ENCODE data around the gene MTERF1. TPM values are rescaled to one million over a fixed set of nuclear protein-coding genes. Genes with fewer than 3 reads are reported as not detected.

MTERF1 gene
- total and polyA plus RNA-seq, 2 of the 13 experiments (the other 11 are each of a cell fraction or from before 2014, with no cell fraction given) = 5.5 to 19.3 TPM

- Histone ChIP-seq H3K9me3 (ENCODE audit: low read length) (no peaks in the 10 kb centered on the region), H3K27ac (ENCODE audit: extremely low read length, insufficient read depth, low read length) (no peak overlapping the region), H3K36me3 (replicated peaks in 1 of 2; ENCODE audit: control insufficient read depth in 1 of 2, insufficient read depth in 2 of 2, low read length in 2 of 2) (no peaks in the 10 kb centered on the region), H2AFZ (ENCODE audit: low read length) (no peak overlapping the region), H4K20me1 (ENCODE audit: insufficient read depth, low read length) (no peaks in the 10 kb centered on the region), H3K9ac (ENCODE audit: insufficient read depth, low read depth, low read length) (no peak overlapping the region), H3K4me3 (replicated peaks in 1 of 3; ENCODE audit: insufficient read depth in 1 of 3, low read depth in 2 of 3, low read length in 3 of 3) (no peak overlapping the region), H3K27me3 (ENCODE audit: control insufficient read depth in 1 of 2, insufficient read depth in 2 of 2, low read length in 2 of 2) (no peaks in the 10 kb centered on the region), H3K79me2 (ENCODE audit: insufficient read depth, low read length) (no peaks in the 10 kb centered on the region), H3K4me2 (ENCODE audit: low read depth, low read length) (no peak overlapping the region), H3K4me1 (ENCODE audit: insufficient read depth, low read length) (peaks cover 9% of the 10 kb centered on the region)
- ChIA-PET POLR2A (no interaction called here), CTCF (ENCODE audit: low intra/inter-chr PET ratio, low total read pairs) (no interaction called here)
- WGBS (ENCODE audit: low lambda C conversion rate) = 83% methylated on average over 4 of the region's 4 CpGs
- no peak for FAIRE-seq
- in situ Hi-C loops (cut with HindIII; ENCODE audit: extremely low pct_ligation_motif_present, low pct_unique_long_range_greater_than_20kb) = no loop called here
- intact Hi-C loops (cut with micrococcal nuclease; ENCODE audit: unreplicated experiment) = no loop called here
- no peak for ATAC-seq
- no TSS peak for BruUV-seq (replicated peaks)
- TF ChIP-seq IRF1 (CRISPR knock-in tag; IDR thresholded peaks at IDR 0.05; ENCODE audit: low read depth) (no peak), SNAI1 (CRISPR knock-in tag; IDR thresholded peaks at IDR 0.05; ENCODE audit: borderline replicate concordance) (no peak), TBL1XR1 (IDR thresholded peaks at IDR 0.05; ENCODE audit: borderline replicate concordance, low read length, partially characterized antibody) (no peak), ZNF549 (CRISPR knock-in tag; IDR thresholded peaks at IDR 0.05) (no peak), FIP1L1 (IDR thresholded peaks at IDR 0.05; ENCODE audit: borderline replicate concordance, insufficient read depth, low read depth, low read length) (no peak), SMARCC2 (IDR thresholded peaks at IDR 0.05) (no peak), U2AF2 (IDR thresholded peaks at IDR 0.05; ENCODE audit: low read depth, low read length) (no peak), TFE3 (CRISPR knock-in tag; IDR thresholded peaks at IDR 0.05) (no peak), ZNF569 (CRISPR knock-in tag; IDR thresholded peaks at IDR 0.05; ENCODE audit: borderline replicate concordance) (no peak), ZKSCAN1 (IDR thresholded peaks at IDR 0.05; ENCODE audit: low read length) (no peak), CEBPG (CRISPR knock-in tag; IDR thresholded peaks at IDR 0.05) (no peak), NFKBIZ (CRISPR knock-in tag; IDR thresholded peaks at IDR 0.05) (no peak), LBX2 (CRISPR knock-in tag; IDR thresholded peaks at IDR 0.05; ENCODE audit: borderline replicate concordance) (no peak), ZNF20 (CRISPR knock-in tag; IDR thresholded peaks at IDR 0.05) (no peak), RORA (CRISPR knock-in tag; IDR thresholded peaks at IDR 0.05) (no peak), ZFP62 (CRISPR knock-in tag; IDR thresholded peaks at IDR 0.05) (no peak), CC2D1A (CRISPR knock-in tag; IDR thresholded peaks at IDR 0.05) (no peak), HOXA5 (CRISPR knock-in tag; IDR thresholded peaks at IDR 0.05) (no peak), RARG (CRISPR knock-in tag; IDR thresholded peaks at IDR 0.05; ENCODE audit: low read depth) (no peak), JARID2 (CRISPR knock-in tag; IDR thresholded peaks at IDR 0.05; ENCODE audit: insufficient replicate concordance) (no peak)
- no peak for DNase-seq (ENCODE audit: low spot score)
Measured at GRCh38 chr7:91847876-91848588, 32.5 kb downstream of the MTERF1 start.
